Astrocyte (in vitro differentiated cells and primary cell): ENCODE results near the gene ZNF592.

ENCODE experiments used
- EZH2 ChIP-seq: IDR thresholded peaks from 2 replicates; pipeline ENCODE4 v1.6.1; 2012; ENCODE audit warnings: mild to moderate bottlenecking, low read length, inconsistent platforms; ENCODE audit not compliant: insufficient read depth
- TF ChIP-seq, protein P1 (sequence below): IDR thresholded peaks from 2 replicates; pipeline ENCODE4 v1.5.1; 2011; ENCODE audit warnings: low read depth, mild to moderate bottlenecking, inconsistent platforms, low read length, moderate library complexity; ENCODE audit not compliant: insufficient read depth

- TF ChIP-seq, protein P1, sequence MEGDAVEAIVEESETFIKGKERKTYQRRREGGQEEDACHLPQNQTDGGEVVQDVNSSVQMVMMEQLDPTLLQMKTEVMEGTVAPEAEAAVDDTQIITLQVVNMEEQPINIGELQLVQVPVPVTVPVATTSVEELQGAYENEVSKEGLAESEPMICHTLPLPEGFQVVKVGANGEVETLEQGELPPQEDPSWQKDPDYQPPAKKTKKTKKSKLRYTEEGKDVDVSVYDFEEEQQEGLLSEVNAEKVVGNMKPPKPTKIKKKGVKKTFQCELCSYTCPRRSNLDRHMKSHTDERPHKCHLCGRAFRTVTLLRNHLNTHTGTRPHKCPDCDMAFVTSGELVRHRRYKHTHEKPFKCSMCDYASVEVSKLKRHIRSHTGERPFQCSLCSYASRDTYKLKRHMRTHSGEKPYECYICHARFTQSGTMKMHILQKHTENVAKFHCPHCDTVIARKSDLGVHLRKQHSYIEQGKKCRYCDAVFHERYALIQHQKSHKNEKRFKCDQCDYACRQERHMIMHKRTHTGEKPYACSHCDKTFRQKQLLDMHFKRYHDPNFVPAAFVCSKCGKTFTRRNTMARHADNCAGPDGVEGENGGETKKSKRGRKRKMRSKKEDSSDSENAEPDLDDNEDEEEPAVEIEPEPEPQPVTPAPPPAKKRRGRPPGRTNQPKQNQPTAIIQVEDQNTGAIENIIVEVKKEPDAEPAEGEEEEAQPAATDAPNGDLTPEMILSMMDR, result no peak
- no peak for TF ChIP-seq EZH2
Measured at GRCh38 chr15:84731774-84732173, 16.6 kb upstream of the ZNF592 start.
